HG03108 (cell line): ENCODE results near the gene PLSCR3.

ENCODE experiments used
- ATAC-seq: cut with Tn5 transposase; IDR thresholded peaks from one replicate; pipeline ENCODE4 v1.9.1; 2021; ENCODE audit warnings: moderate library complexity; ENCODE audit not compliant: unreplicated experiment

PLSCR3 gene

DNA sequence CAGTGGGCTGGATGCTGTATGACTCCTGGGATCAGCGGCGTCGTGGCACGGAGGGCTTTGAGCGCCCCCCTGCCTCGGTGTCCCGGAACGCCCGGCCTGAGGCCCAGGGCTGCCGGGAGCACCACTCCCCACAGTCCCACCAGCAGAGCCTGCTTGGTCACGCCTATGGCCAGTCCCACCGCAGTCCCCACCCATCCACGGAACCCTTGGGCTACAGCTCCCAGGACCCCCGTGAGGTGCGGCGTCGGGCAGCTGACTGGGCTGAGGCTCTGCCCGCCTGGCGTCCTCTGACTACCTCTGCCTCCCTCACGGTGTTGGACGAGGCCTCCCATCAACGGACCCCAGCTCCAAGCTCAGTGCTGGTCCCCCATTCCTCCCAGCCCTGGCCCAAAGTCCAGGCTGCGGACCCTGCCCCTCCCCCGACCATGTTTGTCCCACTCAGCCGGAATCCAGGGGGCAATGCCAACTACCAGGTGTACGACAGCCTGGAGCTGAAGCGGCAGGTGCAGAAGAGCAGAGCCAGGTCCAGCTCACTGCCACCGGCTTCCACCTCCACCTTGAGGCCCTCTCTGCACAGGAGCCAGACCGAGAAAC, 32.7 kb upstream of the PLSCR3 start:
- ATAC-seq = no peak

DNA sequence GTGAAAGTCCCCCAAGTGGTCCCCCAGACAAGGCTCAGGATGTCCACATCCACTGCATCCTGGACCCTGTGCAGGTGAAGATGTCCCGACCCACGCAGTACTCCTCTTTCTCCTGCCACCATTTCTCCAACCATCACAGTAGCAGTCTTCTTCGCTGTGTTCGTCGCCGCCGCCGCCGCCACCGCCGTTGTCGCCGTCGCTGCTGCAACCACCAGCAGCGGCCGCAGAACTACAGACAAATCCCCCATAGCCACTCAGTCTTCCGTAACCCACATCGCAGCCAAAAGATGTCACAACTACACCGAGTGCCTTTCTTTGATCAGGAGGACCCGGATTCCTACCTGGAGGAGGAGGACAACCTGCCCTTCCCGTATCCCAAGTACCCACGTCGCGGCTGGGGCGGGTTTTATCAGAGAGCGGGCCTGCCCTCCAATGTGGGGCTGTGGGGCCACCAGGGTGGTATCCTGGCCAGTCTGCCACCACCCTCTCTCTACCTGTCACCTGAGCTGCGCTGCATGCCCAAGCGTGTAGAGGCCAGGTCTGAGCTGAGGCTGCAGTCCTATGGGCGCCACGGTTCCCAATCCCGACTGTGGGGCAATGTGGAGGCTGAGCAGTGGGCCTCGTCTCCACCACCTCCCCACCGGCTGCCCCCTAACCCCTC, 32.0 kb upstream of the PLSCR3 start:
- no peak for ATAC-seq

DNA sequence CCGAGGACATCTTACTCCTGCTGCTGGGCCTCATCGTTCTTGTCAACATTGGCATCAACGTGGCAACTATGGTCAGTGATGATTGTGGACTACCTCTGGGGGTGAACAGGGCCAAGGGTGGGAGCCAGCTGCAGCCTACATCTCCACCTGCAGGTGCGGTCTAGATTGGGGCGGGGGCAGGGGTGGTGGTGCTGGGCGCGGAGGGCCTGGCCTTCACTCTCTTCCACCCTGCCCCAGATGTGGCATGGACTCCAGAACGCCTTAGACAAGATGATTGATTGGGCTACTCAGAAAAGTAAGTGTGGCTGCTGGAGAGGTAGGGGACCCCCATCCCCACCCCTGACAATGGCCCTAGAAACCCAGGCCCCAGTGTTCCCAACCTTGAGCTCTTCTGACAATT, 31.4 kb upstream of the PLSCR3 start:
- no peak for ATAC-seq

DNA sequence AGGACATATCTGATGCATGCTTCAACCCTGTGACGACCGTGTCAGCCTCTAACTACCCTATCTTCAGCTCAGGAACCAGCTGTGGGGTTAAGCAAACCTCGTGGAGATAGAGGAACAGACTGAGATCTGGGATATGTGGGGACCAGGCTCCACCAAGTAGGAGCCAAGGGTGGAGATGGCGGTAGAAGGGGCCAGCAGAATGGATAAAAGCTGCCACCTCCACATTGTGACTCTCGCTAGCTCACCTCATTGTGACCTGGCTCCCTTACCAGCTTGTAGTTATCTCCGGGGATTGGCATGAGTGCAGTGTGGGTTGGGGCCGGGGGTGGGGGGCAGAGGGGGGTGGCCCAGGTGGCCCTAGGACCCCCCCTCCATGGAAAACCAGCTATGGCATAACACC, 31.0 kb upstream of the PLSCR3 start, which contains the start of gene SPEM2:
TSS of gene SPEM2 (plus strand) at position 301 of the 400 bp plus-strand sequence. CDS start at position 374, 73 bp downstream.
- no peak for ATAC-seq

- ATAC-seq = no peak
These were observed 29.4 kb upstream of the PLSCR3 start for GRCh38 chr17:7423679-7424078.

DNA sequence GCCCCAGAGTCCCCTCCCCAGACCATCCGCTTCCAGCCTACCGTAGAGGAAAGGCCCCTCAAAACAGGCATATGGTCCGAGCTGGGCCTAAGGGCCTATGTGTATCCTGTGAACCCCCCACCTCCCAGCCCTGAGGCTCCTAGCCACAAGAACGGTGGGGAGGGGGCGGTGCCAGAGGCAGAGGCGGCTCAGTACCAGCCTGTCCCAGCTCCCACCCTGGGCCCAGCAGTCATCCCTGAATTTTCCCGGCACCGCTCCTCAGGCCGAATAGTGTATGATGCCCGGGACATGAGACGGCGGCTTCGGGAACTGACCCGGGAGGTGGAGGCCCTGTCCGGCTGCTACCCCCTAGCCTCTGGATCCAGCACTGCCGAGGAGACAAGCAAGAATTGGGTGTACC, 26.9 kb upstream of the PLSCR3 start:
- no peak for ATAC-seq

- no peak for ATAC-seq
These were observed 25.7 kb upstream of the PLSCR3 start, which contains the start of gene SPEM1 for GRCh38 chr17:7419819-7420610. SPEM1 (plus strand) TSS chr17:7420324; CDS start chr17:7420385, 61 bp downstream.

DNA sequence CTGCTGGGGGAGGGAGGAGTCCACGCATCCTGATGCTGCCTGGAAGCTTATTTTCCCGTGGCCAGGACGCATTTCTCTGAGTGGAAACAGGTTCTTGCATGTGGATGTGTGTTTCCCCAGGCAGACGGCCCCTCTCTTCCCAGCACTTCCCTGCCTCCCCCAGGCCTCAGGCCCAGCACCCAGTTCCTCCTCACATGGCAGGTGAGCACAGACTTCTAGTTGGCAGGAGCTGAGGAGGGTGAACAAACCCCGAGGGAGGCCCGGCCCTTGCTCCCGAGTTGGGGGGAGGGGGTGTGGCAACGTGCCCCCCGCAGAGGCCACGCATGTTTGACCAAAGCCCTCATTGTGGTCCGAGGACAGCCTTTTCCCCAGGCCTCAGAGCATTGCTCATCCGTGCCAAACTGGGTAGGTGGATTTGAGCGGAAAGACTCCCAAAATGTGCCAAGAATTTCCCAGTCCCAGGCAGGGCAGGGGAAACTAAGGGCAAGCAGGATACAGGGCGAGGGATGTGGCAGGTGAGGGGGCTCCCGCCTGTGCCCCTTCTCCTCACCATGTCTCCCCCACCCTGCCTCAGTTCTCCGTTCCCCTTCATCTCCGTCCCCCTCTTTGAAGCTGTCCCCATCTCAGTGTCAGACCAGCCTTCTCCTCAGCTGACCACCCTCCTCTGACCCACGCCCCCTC, 24.3 kb upstream of the PLSCR3 start:
- ATAC-seq = no peak

- ATAC-seq = no peak
These were observed 22.8 kb upstream of the PLSCR3 start for GRCh38 chr17:7417056-7417655.

DNA sequence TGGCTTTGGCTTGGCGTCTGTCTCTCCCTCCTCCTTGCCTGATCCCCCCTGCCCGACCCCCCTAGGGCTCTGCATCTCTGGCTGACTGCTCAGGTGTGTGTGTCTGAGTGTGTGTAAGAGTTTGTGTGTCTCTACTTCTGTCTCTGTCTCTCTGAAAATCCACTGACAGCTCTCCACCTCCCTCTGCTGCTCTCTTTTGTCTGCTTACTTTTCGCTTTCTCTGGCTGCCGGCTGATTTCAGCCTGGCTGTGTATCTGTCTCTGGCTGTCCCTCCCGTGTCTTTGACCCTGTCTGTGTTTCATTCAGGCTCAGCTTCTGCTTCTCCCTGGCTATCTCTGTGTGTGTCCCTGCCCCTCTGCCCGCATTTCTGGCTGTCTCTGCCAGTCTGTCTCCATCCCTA, 22.0 kb upstream of the PLSCR3 start:
- no peak for ATAC-seq

DNA sequence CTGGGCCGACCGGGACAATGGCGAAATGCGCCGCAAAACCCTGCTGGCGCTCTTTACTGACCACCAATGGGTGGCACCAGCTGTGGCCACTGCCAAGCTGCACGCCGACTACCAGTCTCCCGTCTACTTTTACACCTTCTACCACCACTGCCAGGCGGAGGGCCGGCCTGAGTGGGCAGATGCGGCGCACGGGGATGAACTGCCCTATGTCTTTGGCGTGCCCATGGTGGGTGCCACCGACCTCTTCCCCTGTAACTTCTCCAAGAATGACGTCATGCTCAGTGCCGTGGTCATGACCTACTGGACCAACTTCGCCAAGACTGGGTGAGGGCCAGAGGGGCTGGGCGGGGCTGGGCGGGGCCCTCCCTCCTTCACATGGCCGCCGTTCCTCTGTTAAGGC, 21.5 kb upstream of the PLSCR3 start:
- ATAC-seq = no peak

DNA sequence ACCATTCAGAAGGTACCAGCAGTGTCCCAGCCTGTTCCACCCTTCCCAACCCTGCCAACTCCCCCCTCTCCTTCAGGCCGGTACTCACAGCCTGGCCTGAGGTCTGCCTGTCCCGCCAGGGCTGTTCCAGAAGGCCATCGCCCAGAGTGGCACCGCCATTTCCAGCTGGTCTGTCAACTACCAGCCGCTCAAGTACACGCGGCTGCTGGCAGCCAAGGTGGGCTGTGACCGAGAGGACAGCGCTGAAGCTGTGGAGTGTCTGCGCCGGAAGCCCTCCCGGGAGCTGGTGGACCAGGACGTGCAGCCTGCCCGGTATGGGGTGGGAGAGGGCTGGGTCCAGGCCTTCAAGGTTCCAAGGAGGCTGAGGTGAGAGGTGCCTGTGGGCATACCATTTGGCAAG, 20.5 kb upstream of the PLSCR3 start:
- ATAC-seq = no peak

DNA sequence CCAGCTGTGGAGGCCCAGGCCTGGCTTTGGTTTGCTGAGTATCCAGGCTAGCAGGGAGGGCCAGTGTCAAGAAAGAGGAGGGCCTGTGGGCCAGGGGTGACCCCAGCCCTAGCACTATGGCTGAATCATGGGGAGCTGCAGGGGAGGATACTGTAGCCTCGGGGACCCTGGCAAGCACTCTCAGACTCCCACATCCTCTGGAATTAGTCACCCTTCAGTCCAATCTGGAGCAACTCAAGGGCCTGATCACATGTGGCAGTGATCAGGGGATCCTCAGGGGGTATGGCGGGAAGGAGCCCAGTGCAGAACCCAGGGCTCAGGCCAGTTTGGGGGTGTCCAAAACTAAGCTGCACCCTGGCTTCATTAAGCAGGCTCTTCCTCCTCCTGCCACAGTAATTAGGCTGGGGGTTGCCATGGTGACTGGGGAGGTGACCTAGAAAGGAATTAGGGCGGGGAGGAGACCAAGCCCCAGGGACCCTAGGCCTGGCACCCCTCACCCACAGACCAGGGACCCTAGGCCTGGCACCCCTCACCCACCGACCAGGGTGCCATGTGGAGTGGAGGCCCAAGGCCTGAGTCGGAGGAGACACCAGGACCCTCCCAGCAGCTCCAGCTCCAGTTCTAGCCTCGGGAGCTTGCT, 19.1 kb upstream of the PLSCR3 start:
- ATAC-seq = no peak

GRCh38 chr17:7411427-7411750, 17.1 kb upstream of the PLSCR3 start:
- ATAC-seq = no peak

- ATAC-seq = no peak
These were observed 16.5 kb upstream of the PLSCR3 start for GRCh38 chr17:7410634-7411426.

- ATAC-seq = no peak
These were observed 15.4 kb upstream of the PLSCR3 start for GRCh38 chr17:7409716-7410115.

- no peak for ATAC-seq
These were observed 14.5 kb upstream of the PLSCR3 start for GRCh38 chr17:7408863-7409262.

DNA sequence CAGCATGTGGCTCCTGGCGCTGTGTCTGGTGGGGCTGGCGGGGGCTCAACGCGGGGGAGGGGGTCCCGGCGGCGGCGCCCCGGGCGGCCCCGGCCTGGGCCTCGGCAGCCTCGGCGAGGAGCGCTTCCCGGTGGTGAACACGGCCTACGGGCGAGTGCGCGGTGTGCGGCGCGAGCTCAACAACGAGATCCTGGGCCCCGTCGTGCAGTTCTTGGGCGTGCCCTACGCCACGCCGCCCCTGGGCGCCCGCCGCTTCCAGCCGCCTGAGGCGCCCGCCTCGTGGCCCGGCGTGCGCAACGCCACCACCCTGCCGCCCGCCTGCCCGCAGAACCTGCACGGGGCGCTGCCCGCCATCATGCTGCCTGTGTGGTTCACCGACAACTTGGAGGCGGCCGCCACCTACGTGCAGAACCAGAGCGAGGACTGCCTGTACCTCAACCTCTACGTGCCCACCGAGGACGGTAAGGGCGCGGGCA, 14.0 kb upstream of the PLSCR3 start:
- no peak for ATAC-seq

DNA sequence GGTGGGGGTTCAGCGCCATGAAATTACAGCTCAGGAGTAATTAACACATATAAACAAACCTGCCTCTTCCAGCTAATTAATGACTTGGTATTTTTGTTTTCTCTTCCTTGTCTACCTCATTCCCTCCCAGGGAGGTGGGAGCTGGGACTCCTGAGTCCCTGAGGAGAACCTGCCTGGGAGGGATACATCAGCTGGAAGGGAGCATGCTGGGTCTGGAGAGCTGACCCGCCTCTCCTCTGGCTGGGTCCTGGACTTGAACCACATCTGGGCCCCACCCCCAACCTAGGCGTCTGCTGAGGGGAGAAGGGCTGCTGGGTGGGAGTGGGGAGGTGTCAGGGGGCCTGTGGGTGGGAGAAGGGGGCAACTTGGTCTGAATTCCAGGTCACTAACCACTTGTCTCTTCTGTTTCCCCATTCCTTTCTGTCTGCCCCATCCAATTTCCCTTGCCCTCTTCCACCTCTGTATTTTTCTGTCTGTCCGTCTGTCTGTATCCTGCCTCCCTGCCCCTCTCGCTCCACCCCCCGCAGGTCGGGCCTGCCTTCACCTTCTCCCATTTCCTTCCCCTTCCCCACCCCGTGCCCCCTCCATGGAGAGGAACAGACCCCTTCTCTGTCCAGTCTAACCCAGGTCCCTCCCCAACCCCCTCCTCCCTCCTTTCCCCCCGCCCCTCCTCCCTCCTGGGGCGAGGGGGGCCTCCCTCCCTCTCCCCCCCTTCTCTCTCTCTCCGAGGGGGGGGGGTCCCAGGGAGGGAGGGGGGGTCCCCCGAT, 13.3 kb upstream of the PLSCR3 start, which contains the start of gene NLGN2:
TSS of gene NLGN2 (plus strand) at position 361 of the 767 bp plus-strand sequence. CDS start 411 bp downstream, outside the sequence.
- ATAC-seq = no peak
